CD8-positive, alpha-beta memory T cell (primary cell): Measurements from ENCODE around the gene BTBD9. TPM values are rescaled to one million over a fixed set of nuclear protein-coding genes. Genes with fewer than 3 reads are reported as not detected.
A peak's percentile ranks its signal among the peaks of the same experiment; 100 is the strongest.

Source experiments
- CTCF ChIA-PET: fragments of 350-600 bp; sonication (Branson Sonifier 250); formaldehyde crosslinking; loops from one replicate; lab custom pipeline; 2021; ENCODE audit warnings: antibody characterized with exemption; lab: Charles Lee
- POLR2A ChIA-PET: fragments of 350-600 bp; sonication (Branson Sonifier 250); formaldehyde crosslinking; loops from one replicate; lab custom pipeline; 2021; ENCODE audit warnings: antibody characterized with exemption; lab: Charles Lee
- DNase-seq, 5 donors: peaks; one replicate each; pipeline versions ENCODE4 v3.0.0 to v3.0.0-alpha.2; 2020 to 2022; ENCODE audit warnings: mixed read lengths in 1 of 5
- H3K27ac ChIP-seq: one replicate; pipeline ENCODE4 v1.7.0; 2013; ENCODE audit warnings: low read depth, mild to moderate bottlenecking, low read length, moderate library complexity
- H3K27me3 ChIP-seq: 2 replicates; pipeline ENCODE4 v1.7.0; 2013; ENCODE audit warnings: low read length, mild to moderate bottlenecking; ENCODE audit not compliant: insufficient read depth, poor library complexity, severe bottlenecking
- H3K36me3 ChIP-seq: 2 replicates; pipeline ENCODE4 v1.7.0; 2013; ENCODE audit warnings: mild to moderate bottlenecking, low read length, moderate library complexity; ENCODE audit not compliant: insufficient read depth
- H3K4me1 ChIP-seq: 2 replicates; pipeline ENCODE4 v1.7.0; 2013; ENCODE audit warnings: mild to moderate bottlenecking, low read length, moderate library complexity; ENCODE audit not compliant: insufficient read depth
- H3K4me3 ChIP-seq: 2 replicates; pipeline ENCODE4 v1.7.0; 2013; ENCODE audit warnings: mild to moderate bottlenecking, low read length
- H3K9me3 ChIP-seq: 2 replicates; pipeline ENCODE4 v1.7.0; 2013; ENCODE audit warnings: mild to moderate bottlenecking, low read length
- H3K27ac Mint-ChIP-seq, 8 donors: one replicate each; pipeline ENCODE4 v1.8.0; 2020 to 2021; ENCODE audit warnings: mixed read lengths in 8 of 8, mild to moderate bottlenecking in 6 of 8, inconsistent platforms in 3 of 8, moderate library complexity in 3 of 8
- H3K27me3 Mint-ChIP-seq, 2 donors: one replicate each; pipeline ENCODE4 v1.8.0; 2020 to 2021; ENCODE audit warnings: mixed read lengths in 2 of 2, mild to moderate bottlenecking in 1 of 2, moderate library complexity in 1 of 2
- H3K36me3 Mint-ChIP-seq, 3 donors: one replicate each; pipeline ENCODE4 v1.8.0; 2020 to 2021; ENCODE audit warnings: mixed read lengths in 3 of 3, inconsistent platforms in 1 of 3, mild to moderate bottlenecking in 1 of 3
- H3K4me1 Mint-ChIP-seq, 3 donors: one replicate each; pipeline ENCODE4 v1.8.0; 2020 to 2021; ENCODE audit warnings: mixed read lengths in 3 of 3, inconsistent platforms in 1 of 3, mild to moderate bottlenecking in 1 of 3
- H3K4me3 Mint-ChIP-seq, 7 donors: one replicate each; pipeline ENCODE4 v1.8.0; 2020 to 2021; ENCODE audit warnings: mixed read lengths in 7 of 7, mild to moderate bottlenecking in 6 of 7, moderate library complexity in 4 of 7, inconsistent platforms in 2 of 7
- H3K9me3 Mint-ChIP-seq, 5 donors: one replicate each; pipeline ENCODE4 v1.8.0; 2020 to 2022; ENCODE audit warnings: mixed read lengths in 5 of 5, mild to moderate bottlenecking in 3 of 5, moderate library complexity in 2 of 5, inconsistent platforms in 1 of 5
- polyA plus RNA-seq: library from polyadenylated mRNA; unstranded; fragments of 300-500 nt; fragmentation: Illumina TruSeq; gene quantifications from one replicate; pipeline ENCODE4 v1.2.3, GENCODE V29; 2021
- total RNA-seq, 2 experiments: library from RNA; stranded (reverse); gene quantifications; one replicate each; pipeline ENCODE4 v1.2.3, GENCODE V29; 2021

BTBD9 gene
- total and polyA plus RNA-seq, 3 experiments from 2014 or later, result 12.2 to 17.7 (median 14.9) TPM

DNA sequence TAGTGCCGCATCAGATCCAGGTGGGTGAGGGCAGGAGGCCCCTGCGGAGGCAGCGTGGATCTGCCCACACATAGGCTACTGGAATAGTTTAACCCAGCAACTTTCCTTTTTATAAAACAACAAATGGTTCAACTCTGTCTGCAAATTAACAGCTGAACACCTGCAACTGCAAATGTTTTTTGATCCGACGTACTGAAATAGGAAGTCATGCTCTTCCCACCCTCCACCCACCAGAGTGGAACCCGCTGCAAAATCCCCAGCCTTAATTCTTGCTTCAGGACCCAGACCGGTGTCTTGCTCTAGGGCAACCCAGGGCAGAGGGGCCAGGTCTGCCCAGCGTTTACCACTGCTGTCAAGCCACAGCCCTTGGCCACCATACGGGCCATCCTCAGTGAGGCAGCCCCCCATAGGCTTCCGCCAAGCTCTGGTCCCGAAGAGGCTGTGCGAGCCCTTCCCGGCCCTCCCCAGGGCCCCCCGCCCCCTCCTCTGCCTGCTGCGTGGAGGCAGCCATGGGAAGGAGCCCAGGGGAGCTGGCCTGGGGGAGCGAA, 485.9 kb downstream of the BTBD9 start:
- Histone ChIP-seq H3K27me3 (no peaks in the 10 kb centered on the region), H3K27ac (no peak overlapping the region), H3K4me1 (no peaks in the 10 kb centered on the region), H3K9me3 (no peaks in the 10 kb centered on the region), H3K36me3 (no peaks in the 10 kb centered on the region), H3K4me3 (no peak overlapping the region)
- CTCF ChIA-PET, result no interaction called here
- no peak for DNase-seq
- H3K4me3 Mint-ChIP-seq, result no peak overlapping the region
- H3K36me3 Mint-ChIP-seq, result peaks cover 4 to 42% (median 9%) of the 10 kb centered on the region in 3 donors
- H3K27me3 Mint-ChIP-seq, result peaks cover 0 to 1% of the 10 kb centered on the region in 2 donors
- peak overlapping the region in 1 of 8 donors; percentile 58 for H3K27ac Mint-ChIP-seq
- H3K9me3 Mint-ChIP-seq, result peaks cover 0 to 1% (median 0%) of the 10 kb centered on the region in 5 donors
- POLR2A ChIA-PET, result no interaction called here
- H3K4me1 Mint-ChIP-seq, result peaks cover 0 to 4% (median 4%) of the 10 kb centered on the region in 3 donors

DNA sequence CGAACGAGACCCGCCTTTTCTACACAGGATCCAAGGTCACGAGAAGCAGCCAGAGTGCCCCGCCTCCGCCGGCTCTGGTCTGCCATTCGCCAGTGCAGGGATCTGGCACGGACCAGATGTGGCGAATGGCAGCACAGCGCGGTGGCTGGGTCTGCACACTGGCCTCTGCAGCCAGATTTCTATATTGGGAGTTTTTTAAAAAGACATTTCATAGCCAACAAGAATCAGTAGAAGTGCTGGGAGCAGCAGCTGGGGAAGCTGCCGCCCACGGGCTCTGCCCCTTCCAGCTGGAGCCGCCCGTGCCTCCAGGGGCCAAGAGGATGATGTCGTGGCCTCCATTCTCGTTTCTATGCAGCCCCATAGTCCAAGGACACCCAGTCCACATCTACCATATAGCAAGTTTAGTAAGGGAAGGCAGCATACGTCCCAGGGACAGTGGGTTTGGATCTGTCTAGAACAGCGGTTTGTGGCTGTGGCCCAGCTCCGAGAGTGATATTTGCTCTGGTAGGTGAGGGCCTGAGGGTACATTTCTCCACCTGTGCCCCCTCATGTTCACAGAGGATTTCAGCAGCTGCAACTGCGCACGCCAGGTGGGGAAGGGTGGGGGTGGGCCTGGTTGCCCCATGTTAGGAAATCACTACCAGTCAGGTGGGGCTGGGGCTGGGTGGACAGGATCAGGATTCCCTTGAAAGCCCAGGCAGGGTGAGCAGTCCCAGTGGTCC, 486.5 kb downstream of the BTBD9 start:
- Histone ChIP-seq H3K27me3 (no peaks in the 10 kb centered on the region), H3K36me3 (no peaks in the 10 kb centered on the region), H3K9me3 (no peaks in the 10 kb centered on the region), H3K4me3 (no peak overlapping the region), H3K27ac (no peak overlapping the region), H3K4me1 (no peaks in the 10 kb centered on the region)
- Mint-ChIP-seq H3K9me3 (no peaks in the 10 kb centered on the region), H3K27ac (peak overlapping the region in 1 of 8 donors; percentile 58), H3K27me3 (peaks cover 0 to 1% of the 10 kb centered on the region in 2 donors), H3K36me3 (peaks cover 0 to 45% (median 6%) of the 10 kb centered on the region in 3 donors), H3K4me3 (no peak overlapping the region), H3K4me1 (peaks cover 0 to 4% (median 4%) of the 10 kb centered on the region in 3 donors)
- ChIA-PET CTCF (no interaction called here), POLR2A (no interaction called here)
- no peak for DNase-seq

DNA sequence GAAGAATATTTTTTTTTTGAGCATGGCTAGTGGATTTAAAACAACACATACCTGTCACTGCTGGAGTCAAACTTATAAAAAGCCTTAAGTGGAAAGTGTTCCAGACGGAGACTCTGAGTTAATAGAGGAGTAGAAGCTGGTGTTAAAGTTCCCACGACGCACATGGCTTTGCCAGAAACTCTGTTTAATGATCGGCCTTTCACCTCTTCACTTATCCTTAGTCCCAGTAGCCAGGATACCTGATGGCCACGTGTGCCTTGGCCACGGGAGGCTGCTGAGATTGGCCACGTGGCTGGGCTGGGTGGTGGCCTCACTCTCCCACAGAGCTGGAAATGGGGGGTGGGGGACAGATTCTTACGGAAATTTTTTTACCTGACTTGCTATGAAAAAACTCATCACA, 487.1 kb downstream of the BTBD9 start:
- no peaks in the 10 kb centered on the region for H3K27me3 ChIP-seq
- CTCF ChIA-PET, result no interaction called here

DNA sequence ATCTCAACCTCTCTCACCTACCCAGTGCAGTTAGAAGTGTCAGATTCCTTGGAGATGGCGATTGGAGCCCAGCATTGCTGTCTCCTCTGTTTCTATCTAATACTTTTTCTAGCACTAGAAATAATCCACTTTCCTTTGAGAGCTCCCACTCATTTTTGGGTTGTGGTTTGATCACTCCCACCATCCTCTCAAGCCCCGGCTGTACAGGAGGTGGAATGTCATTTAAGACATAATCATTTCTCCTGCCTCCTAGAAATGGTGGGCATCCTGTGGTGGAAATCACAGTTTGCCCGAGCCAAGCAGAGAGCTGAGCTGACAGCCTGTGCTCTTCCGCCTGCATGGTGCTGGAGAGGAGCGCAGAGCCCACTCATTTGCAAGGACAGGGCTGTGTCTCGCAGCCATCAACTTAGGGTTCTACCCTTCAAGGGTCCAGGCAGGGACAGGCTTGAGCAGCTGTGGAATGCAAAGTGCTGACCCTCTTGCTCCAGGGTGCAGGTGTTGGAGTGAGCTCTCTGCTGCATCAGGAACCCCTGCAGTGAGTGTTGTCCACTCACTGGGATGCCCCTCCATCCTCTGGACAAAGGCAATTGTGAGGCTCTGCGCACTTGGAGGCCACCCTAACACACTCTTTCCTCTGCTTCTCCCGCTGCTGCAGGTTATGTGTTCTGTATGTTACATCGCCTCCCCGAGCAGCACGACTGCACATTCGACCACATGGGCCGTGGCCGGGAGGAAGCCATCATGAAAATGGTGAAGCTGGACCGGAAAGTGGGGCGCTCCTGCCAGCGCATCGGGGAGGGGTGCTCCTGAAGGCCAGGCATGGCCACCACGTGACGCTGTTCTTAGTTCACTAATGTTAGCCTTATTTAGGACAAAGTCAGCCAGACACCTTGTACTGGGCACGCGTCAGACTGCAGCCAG, 487.9 kb downstream of the BTBD9 start:
- no peaks in the 10 kb centered on the region for H3K4me1 ChIP-seq
- ChIA-PET CTCF (no interaction called here), POLR2A (interaction anchor here (0.6 kb wide), 1 partner anchor 42 kb away, joined by 3 read pairs; no protein-coding TSS in a partner anchor)
- no peaks in the 10 kb centered on the region for H3K27me3 ChIP-seq
- H3K27ac ChIP-seq, result no peak overlapping the region
- peak overlapping the region in 1 of 8 donors; percentile 46 for H3K27ac Mint-ChIP-seq
- DNase-seq, result no peak
- H3K4me1 Mint-ChIP-seq, result peaks cover 5 to 13% (median 9%) of the 10 kb centered on the region in 3 donors
- peaks cover 0 to 1% of the 10 kb centered on the region in 2 donors for H3K27me3 Mint-ChIP-seq
- H3K9me3 Mint-ChIP-seq, result no peaks in the 10 kb centered on the region
- peaks cover 0 to 51% (median 7%) of the 10 kb centered on the region in 3 donors for H3K36me3 Mint-ChIP-seq
- no peaks in the 10 kb centered on the region for H3K36me3 ChIP-seq
- H3K4me3 ChIP-seq, result no peak overlapping the region
- no peaks in the 10 kb centered on the region for H3K9me3 ChIP-seq
- H3K4me3 Mint-ChIP-seq, result no peak overlapping the region

More for the DNA sequence above, 487.1 kb downstream of the BTBD9 start:
- Mint-ChIP-seq H3K27me3 (peaks cover 0 to 1% of the 10 kb centered on the region in 2 donors), H3K27ac (no peak overlapping the region), H3K9me3 (no peaks in the 10 kb centered on the region), H3K36me3 (peaks cover 0 to 49% (median 6%) of the 10 kb centered on the region in 3 donors), H3K4me1 (peaks cover 4 to 8% (median 7%) of the 10 kb centered on the region in 3 donors), H3K4me3 (no peak overlapping the region)
- Histone ChIP-seq H3K4me1 (no peaks in the 10 kb centered on the region), H3K4me3 (no peak overlapping the region), H3K36me3 (no peaks in the 10 kb centered on the region), H3K9me3 (no peaks in the 10 kb centered on the region), H3K27ac (no peak overlapping the region)
- POLR2A ChIA-PET, result interaction anchor here (0.6 kb wide), 1 partner anchor 43 kb away, joined by 3 read pairs; no protein-coding TSS in a partner anchor
- DNase-seq, result no peak

DNA sequence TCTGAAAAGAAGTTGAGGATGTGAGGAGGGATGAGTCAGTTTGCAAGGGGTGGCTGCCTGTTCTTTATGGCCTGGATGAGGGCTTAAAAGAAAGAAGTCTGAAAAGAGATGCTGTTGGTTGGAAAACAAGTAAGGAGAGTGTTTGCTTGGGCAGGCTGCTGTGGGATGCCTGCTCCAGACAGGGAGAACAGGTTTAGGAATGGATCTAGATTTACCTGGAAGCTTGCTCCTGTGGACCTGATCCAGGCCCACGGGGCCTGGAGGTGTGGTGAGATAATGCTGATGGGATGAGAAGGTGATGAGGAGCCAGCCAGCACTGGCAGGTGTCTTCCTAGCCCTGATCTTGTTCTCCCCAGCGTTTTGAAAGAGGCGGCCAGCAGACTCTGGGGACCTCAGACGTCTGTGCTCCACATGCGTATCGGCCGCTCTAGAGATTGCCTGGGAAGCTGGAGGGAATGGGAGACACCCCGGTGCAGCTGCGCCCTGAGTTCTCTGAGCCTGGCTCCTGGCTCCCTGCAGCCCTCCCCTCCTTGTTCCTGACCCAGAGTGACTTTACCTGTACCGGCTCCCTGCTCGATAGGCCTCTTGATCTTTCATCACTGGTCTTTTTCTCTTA, 488.9 kb downstream of the BTBD9 start:
- ChIA-PET POLR2A (no interaction called here), CTCF (no interaction called here)
- H3K9me3 Mint-ChIP-seq, result no peaks in the 10 kb centered on the region
- Histone ChIP-seq H3K4me3 (no peak overlapping the region), H3K9me3 (no peaks in the 10 kb centered on the region), H3K27me3 (no peaks in the 10 kb centered on the region), H3K4me1 (no peaks in the 10 kb centered on the region), H3K36me3 (no peaks in the 10 kb centered on the region), H3K27ac (no peak overlapping the region)
- DNase-seq, result no peak
- H3K36me3 Mint-ChIP-seq, result peaks cover 0 to 54% (median 4%) of the 10 kb centered on the region in 3 donors
- H3K27ac Mint-ChIP-seq, result peak overlapping the region in 5 of 8 donors; percentile 31 to 75 (median 47)
- peaks cover 10 to 15% (median 14%) of the 10 kb centered on the region in 3 donors for H3K4me1 Mint-ChIP-seq
- no peak overlapping the region for H3K4me3 Mint-ChIP-seq
- H3K27me3 Mint-ChIP-seq, result peaks cover 0 to 1% of the 10 kb centered on the region in 2 donors

DNA sequence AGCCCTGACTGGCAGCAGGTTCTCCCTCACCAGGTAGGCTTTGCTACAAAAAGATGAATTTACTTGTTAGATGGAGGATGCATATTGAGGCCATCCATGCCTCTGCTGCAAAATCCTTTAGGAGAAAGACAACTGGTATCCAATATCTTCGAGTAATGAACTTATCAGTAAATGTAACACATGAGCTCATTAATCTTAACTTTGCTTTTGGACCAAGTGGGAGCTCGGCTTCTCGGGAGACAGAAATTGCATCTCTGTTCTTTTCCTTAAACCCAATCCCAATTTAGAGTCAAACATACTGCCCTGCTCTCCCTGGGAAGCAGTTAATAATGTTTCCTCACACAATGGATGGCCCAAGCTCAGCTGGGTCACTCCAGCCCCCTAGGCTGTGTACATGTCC, 489.7 kb downstream of the BTBD9 start:
- Mint-ChIP-seq H3K27ac (peak overlapping the region in 2 of 8 donors; percentile 12 to 24), H3K9me3 (no peaks in the 10 kb centered on the region), H3K36me3 (peaks cover 0 to 53% (median 7%) of the 10 kb centered on the region in 3 donors), H3K4me1 (peaks cover 15 to 22% (median 17%) of the 10 kb centered on the region in 3 donors), H3K27me3 (peaks cover 0 to 1% of the 10 kb centered on the region in 2 donors), H3K4me3 (no peak overlapping the region)
- Histone ChIP-seq H3K27ac (no peak overlapping the region), H3K4me1 (no peaks in the 10 kb centered on the region), H3K36me3 (no peaks in the 10 kb centered on the region), H3K27me3 (no peaks in the 10 kb centered on the region), H3K4me3 (no peak overlapping the region), H3K9me3 (no peaks in the 10 kb centered on the region)
- ChIA-PET CTCF (no interaction called here), POLR2A (no interaction called here)
- DNase-seq, result no peak

DNA sequence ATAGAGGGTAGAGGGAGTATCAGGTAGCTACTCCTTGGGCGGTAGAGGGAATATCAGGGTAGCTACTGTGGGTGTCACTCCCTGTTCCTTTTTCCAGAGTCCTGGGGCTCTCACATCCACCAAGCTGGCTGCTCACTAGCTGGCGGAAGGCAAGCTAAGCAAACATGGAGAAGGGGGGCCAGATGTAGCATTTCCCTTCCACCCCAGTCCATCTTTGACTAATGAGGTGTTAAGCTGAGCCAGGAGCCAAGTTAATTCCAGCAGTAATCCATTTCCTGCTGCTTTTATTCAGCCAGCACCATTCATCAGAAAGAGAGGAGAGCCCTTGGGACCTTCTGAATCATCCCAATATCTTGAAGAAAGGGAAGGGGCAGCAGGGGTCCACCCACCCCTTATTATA, 490.2 kb downstream of the BTBD9 start:
- Mint-ChIP-seq H3K27me3 (peaks cover 0 to under 1% of the 10 kb centered on the region in 2 donors), H3K27ac (peak overlapping the region in 3 of 8 donors; percentile 23 to 54 (median 33)), H3K9me3 (no peaks in the 10 kb centered on the region), H3K4me1 (peaks cover 17 to 24% (median 19%) of the 10 kb centered on the region in 3 donors), H3K4me3 (no peak overlapping the region), H3K36me3 (peaks cover 0 to 53% (median 7%) of the 10 kb centered on the region in 3 donors)
- DNase-seq, result no peak
- H3K4me3 ChIP-seq, result no peak overlapping the region
- no peaks in the 10 kb centered on the region for H3K36me3 ChIP-seq
- POLR2A ChIA-PET, result no interaction called here
- no peaks in the 10 kb centered on the region for H3K27me3 ChIP-seq
- no peak overlapping the region for H3K27ac ChIP-seq
- CTCF ChIA-PET, result no interaction called here
- no peaks in the 10 kb centered on the region for H3K4me1 ChIP-seq
- no peaks in the 10 kb centered on the region for H3K9me3 ChIP-seq
